H1 (cell line): Measurements from ENCODE around the gene WFDC1.

Experiments
- BCL11A ChIP-seq, 2 experiments: IDR thresholded peaks; one replicate each; pipeline ENCODE4 v1.6.1; 2011; ENCODE audit warnings: low read depth in 2 of 2, low read length in 2 of 2, mild to moderate bottlenecking in 2 of 2
- BRCA1 ChIP-seq: IDR thresholded peaks from 2 replicates; pipeline ENCODE4 v1.6.1; 2012; ENCODE audit warnings: low read depth, low read length, improper control_type of control experiment
- CEBPB ChIP-seq: IDR thresholded peaks from 2 replicates; pipeline ENCODE4 v1.6.1; 2012; ENCODE audit warnings: low read depth, low read length
- CHD2 ChIP-seq: IDR thresholded peaks from 2 replicates; pipeline ENCODE4 v1.6.1; 2012; ENCODE audit warnings: low read length, improper control_type of control experiment
- EZH2 ChIP-seq: fragments of 200-600 bp; sonication (generic); IDR thresholded peaks from 2 replicates; pipeline ENCODE4 v1.7.1; 2012; ENCODE audit warnings: low read depth, mild to moderate bottlenecking, moderate library complexity, low read length, inconsistent platforms; ENCODE audit not compliant: severe bottlenecking
- JUN ChIP-seq: IDR thresholded peaks from 2 replicates; pipeline ENCODE4 v1.6.1; 2011; ENCODE audit warnings: low read depth, mild to moderate bottlenecking, improper control_type of control experiment, low read length
- MAX ChIP-seq: IDR thresholded peaks from 2 replicates; pipeline ENCODE4 v1.6.1; 2012; ENCODE audit warnings: inconsistent platforms
- POLR2A ChIP-seq, 2 experiments: IDR thresholded peaks; 1 replicate in 1 of 2; 2 replicates in 1 of 2; pipeline ENCODE4 v1.6.1; 2011; ENCODE audit warnings: low read depth in 2 of 2, low read length in 2 of 2, mild to moderate bottlenecking in 2 of 2; ENCODE audit errors: control extremely low read depth in 1 of 2
- POLR2AphosphoS5 ChIP-seq: IDR thresholded peaks from 2 replicates; pipeline ENCODE4 v1.6.1; 2011; ENCODE audit warnings: low read depth, low read length
- SP2 ChIP-seq: IDR thresholded peaks from 2 replicates; pipeline ENCODE4 v1.6.1; 2012; ENCODE audit warnings: mild to moderate bottlenecking, low read length, inconsistent platforms
- TAF1 ChIP-seq: IDR thresholded peaks from 2 replicates; pipeline ENCODE4 v1.6.1; 2011; ENCODE audit warnings: mild to moderate bottlenecking, low read depth, low read length
- TF ChIP-seq, protein P1 (sequence below), 3 experiments: IDR thresholded peaks; 1 replicate in 2 of 3; 2 replicates in 1 of 3; pipeline versions ENCODE4 v1.5.1 to v1.6.1; 2011; ENCODE audit warnings: low read length in 3 of 3, mild to moderate bottlenecking in 3 of 3, inconsistent platforms in 2 of 3, low read depth in 1 of 3, moderate library complexity in 1 of 3; ENCODE audit not compliant: insufficient read depth in 1 of 3; ENCODE audit errors: control extremely low read depth in 1 of 3
- TF ChIP-seq, protein P2 (sequence below): IDR thresholded peaks from 2 replicates; pipeline ENCODE4 v1.6.1; 2011; ENCODE audit warnings: low read length, improper control_type of control experiment

DNA sequence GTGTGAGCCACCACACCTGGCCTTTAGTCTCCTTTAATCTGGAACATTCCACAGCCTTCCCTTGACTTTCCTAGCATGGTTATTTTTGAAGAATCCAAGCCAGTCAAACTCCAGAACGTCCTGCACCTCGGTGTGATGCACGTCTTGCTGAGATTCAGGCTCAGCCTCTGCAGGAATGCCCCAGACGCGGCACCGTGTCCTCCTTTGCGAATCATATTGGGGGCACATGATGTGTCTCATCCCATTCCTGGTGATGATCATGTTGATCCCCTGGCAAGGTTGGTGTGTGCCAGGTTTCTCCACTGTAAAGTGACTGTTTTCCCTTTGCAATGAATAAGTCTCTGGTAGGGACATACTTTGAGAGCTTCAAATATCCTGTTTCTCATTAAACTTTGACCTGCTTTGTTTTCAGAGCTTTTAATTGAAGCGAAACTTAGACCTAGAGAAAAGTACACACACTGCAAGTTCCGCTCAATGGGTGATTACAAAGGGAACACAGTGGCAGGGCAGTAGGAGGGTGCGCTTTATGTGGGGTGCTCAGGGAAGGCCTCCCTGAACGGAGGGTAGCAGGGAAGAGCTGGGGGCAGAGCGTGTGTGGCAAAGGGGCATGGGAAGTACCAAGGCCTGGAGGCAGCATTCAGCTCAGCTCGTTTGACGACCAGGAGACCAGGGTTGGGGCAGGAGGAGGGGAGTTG is 64.1 kb downstream of the WFDC1 start:
- TF ChIP-seq SP2 (no peak), POLR2A (IDR thresholded peaks at IDR 0.05; ENCODE audit: control extremely low read depth in 1 of 2, low read depth in 2 of 2, low read length in 2 of 2) (no peak), CHD2 (no peak), POLR2AphosphoS5 (no peak), BCL11A (IDR thresholded peaks at IDR 0.05; ENCODE audit: low read depth in 2 of 2, low read length in 2 of 2) (no peak), JUN (no peak), CEBPB (no peak), BRCA1 (no peak), MAX (no peak), TAF1 (no peak), EZH2 (no peak)
- TF ChIP-seq, protein P1, sequence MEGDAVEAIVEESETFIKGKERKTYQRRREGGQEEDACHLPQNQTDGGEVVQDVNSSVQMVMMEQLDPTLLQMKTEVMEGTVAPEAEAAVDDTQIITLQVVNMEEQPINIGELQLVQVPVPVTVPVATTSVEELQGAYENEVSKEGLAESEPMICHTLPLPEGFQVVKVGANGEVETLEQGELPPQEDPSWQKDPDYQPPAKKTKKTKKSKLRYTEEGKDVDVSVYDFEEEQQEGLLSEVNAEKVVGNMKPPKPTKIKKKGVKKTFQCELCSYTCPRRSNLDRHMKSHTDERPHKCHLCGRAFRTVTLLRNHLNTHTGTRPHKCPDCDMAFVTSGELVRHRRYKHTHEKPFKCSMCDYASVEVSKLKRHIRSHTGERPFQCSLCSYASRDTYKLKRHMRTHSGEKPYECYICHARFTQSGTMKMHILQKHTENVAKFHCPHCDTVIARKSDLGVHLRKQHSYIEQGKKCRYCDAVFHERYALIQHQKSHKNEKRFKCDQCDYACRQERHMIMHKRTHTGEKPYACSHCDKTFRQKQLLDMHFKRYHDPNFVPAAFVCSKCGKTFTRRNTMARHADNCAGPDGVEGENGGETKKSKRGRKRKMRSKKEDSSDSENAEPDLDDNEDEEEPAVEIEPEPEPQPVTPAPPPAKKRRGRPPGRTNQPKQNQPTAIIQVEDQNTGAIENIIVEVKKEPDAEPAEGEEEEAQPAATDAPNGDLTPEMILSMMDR (IDR thresholded peaks at IDR 0.05; ENCODE audit: control extremely low read depth in 1 of 3, insufficient read depth in 1 of 3, low read depth in 1 of 3, low read length in 3 of 3), result no peak
- TF ChIP-seq, protein P2, sequence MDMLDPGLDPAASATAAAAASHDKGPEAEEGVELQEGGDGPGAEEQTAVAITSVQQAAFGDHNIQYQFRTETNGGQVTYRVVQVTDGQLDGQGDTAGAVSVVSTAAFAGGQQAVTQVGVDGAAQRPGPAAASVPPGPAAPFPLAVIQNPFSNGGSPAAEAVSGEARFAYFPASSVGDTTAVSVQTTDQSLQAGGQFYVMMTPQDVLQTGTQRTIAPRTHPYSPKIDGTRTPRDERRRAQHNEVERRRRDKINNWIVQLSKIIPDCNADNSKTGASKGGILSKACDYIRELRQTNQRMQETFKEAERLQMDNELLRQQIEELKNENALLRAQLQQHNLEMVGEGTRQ, result no peak
